CD14-positive monocyte (primary cell): ENCODE measurements around the gene GRAMD2B. TPM values are rescaled to one million over a fixed set of nuclear protein-coding genes. Genes with fewer than 3 reads are reported as not detected.

Source experiments
- DNase-seq, 3 donors: peaks; one replicate each; pipeline ENCODE4 v3.0.0-alpha.2; 2011 to 2022
- H2AFZ ChIP-seq: 2 replicates; pipeline ENCODE4 v1.6.0; 2012; ENCODE audit warnings: mild to moderate bottlenecking, low read depth, low read length, inconsistent platforms; ENCODE audit not compliant: insufficient read depth, poor library complexity, severe bottlenecking
- H3K27ac ChIP-seq, 2 donors: 1 replicate in 1 of 2; 2 replicates in 1 of 2; pipeline ENCODE4 v1.5.1; 2012 to 2013; ENCODE audit warnings: low read length in 2 of 2, control low read depth in 1 of 2, inconsistent platforms in 1 of 2, low read depth in 1 of 2, mild to moderate bottlenecking in 1 of 2
- H3K27me3 ChIP-seq, 2 donors: one replicate each; pipeline versions ENCODE4 v1.6.0 to v1.6.1; 2011 to 2013; ENCODE audit warnings: low read length in 2 of 2; ENCODE audit not compliant: control insufficient read depth in 2 of 2, insufficient read depth in 2 of 2
- H3K36me3 ChIP-seq, 2 donors: replicated peaks in 1 of 2; 1 replicate in 1 of 2; 2 replicates in 1 of 2; pipeline versions ENCODE4 v1.5.1 to v1.6.1; 2012 to 2013; ENCODE audit warnings: low read length in 2 of 2, control low read depth in 1 of 2, inconsistent platforms in 1 of 2, mild to moderate bottlenecking in 1 of 2; ENCODE audit not compliant: insufficient read depth in 2 of 2, control insufficient read depth in 1 of 2
- H3K4me1 ChIP-seq, 2 donors: 1 replicate in 1 of 2; 2 replicates in 1 of 2; pipeline versions ENCODE4 v1.5.1 to v1.6.1; 2012 to 2013; ENCODE audit warnings: low read length in 2 of 2, control low read depth in 1 of 2, inconsistent platforms in 1 of 2, mild to moderate bottlenecking in 1 of 2, moderate library complexity in 1 of 2; ENCODE audit not compliant: insufficient read depth in 2 of 2, control insufficient read depth in 1 of 2
- H3K4me2 ChIP-seq: replicated peaks from 2 replicates; pipeline ENCODE3; 2012; ENCODE audit warnings: low read length, moderate library complexity, mild to moderate bottlenecking; ENCODE audit not compliant: poor library complexity, severe bottlenecking; ENCODE audit errors: extremely low read depth
- H3K4me3 ChIP-seq, 3 experiments: fragments of 200-600 bp in 1 of 3; sonication (generic) in 1 of 3; replicated peaks in 1 of 3; 1 replicate in 2 of 3; 2 replicates in 1 of 3; pipeline ENCODE4 v1.5.1; 2011 to 2013; ENCODE audit warnings: low read length in 3 of 3, mild to moderate bottlenecking in 3 of 3, control low read depth in 2 of 3, low read depth in 2 of 3, inconsistent platforms in 1 of 3, moderate library complexity in 1 of 3
- H3K79me2 ChIP-seq: 2 replicates; pipeline ENCODE4 v1.6.0; 2012; ENCODE audit warnings: mild to moderate bottlenecking, control low read depth, inconsistent platforms, low read length, moderate library complexity; ENCODE audit not compliant: insufficient read depth
- H3K9ac ChIP-seq: 2 replicates; pipeline ENCODE4 v1.6.0; 2017; ENCODE audit warnings: low read length, mild to moderate bottlenecking; ENCODE audit not compliant: insufficient read depth, poor library complexity, severe bottlenecking
- H3K9me3 ChIP-seq, 2 donors: replicated peaks in 1 of 2; 1 replicate in 1 of 2; 2 replicates in 1 of 2; pipeline versions ENCODE4 v1.5.1 to v1.6.1; 2012 to 2013; ENCODE audit warnings: low read length in 2 of 2, control low read depth in 1 of 2; ENCODE audit not compliant: control insufficient read depth in 1 of 2, insufficient read depth in 1 of 2
- H4K20me1 ChIP-seq: 2 replicates; pipeline ENCODE4 v1.6.0; 2012; ENCODE audit warnings: mild to moderate bottlenecking, low read length, control low read depth, moderate library complexity; ENCODE audit not compliant: insufficient read depth
- H3K27ac Mint-ChIP-seq, 7 donors: one replicate each; pipeline ENCODE4 v1.8.0; 2020; ENCODE audit warnings: mild to moderate bottlenecking in 7 of 7, mixed read lengths in 7 of 7, moderate library complexity in 6 of 7, inconsistent platforms in 2 of 7
- H3K27me3 Mint-ChIP-seq, 3 donors: one replicate each; pipeline ENCODE4 v1.8.0; 2021 to 2022; ENCODE audit warnings: low read depth in 3 of 3, mild to moderate bottlenecking in 3 of 3, mixed read lengths in 3 of 3, moderate library complexity in 3 of 3, inconsistent platforms in 1 of 3
- H3K36me3 Mint-ChIP-seq, 2 donors: one replicate each; pipeline ENCODE4 v1.8.0; 2020; ENCODE audit warnings: mixed read lengths in 2 of 2, inconsistent platforms in 1 of 2, mild to moderate bottlenecking in 1 of 2
- H3K4me1 Mint-ChIP-seq: one replicate; pipeline ENCODE4 v1.8.0; 2020; ENCODE audit warnings: mild to moderate bottlenecking, mixed read lengths
- H3K4me3 Mint-ChIP-seq, 2 donors: one replicate each; pipeline ENCODE4 v1.8.0; 2020; ENCODE audit warnings: mild to moderate bottlenecking in 2 of 2, mixed read lengths in 2 of 2, moderate library complexity in 1 of 2
- H3K9me3 Mint-ChIP-seq, 7 donors: one replicate each; pipeline ENCODE4 v1.8.0; 2020 to 2022; ENCODE audit warnings: mixed read lengths in 7 of 7, mild to moderate bottlenecking in 6 of 7, moderate library complexity in 6 of 7, inconsistent platforms in 2 of 7
- WGBS: methylation state at CpG from one replicate; pipeline ENCODE4 v1.1.5; 2013; ENCODE audit warnings: missing lambda C conversion rate; ENCODE audit not compliant: insufficient coverage; 5-methylcytosine and 5-hydroxymethylcytosine counted together
- intact Hi-C, 2 donors: fragments of 100-400 bp; cut with micrococcal nuclease; formaldehyde crosslinking; loops; one replicate each; pipeline versions ENCODE4 v1.15.0 to v1.15.1; 2023
- polyA plus RNA-seq, 3 donors: library from polyadenylated mRNA; depleted of rRNA in 1 of 3; unstranded in 2 of 3; stranded (reverse) in 1 of 3; fragments of 300-500 nt in 2 of 3; fragments of >200 nt in 1 of 3; fragmentation: Illumina TruSeq in 2 of 3; gene quantifications; 1 replicate in 2 of 3; 2 replicates in 1 of 3; pipeline ENCODE4 v1.2.3, GENCODE V29; 2012 to 2021
- TF ChIP-seq, protein P1 (sequence below): fragments of 200-600 bp; IDR thresholded peaks from one replicate; pipeline ENCODE4 v1.8.0; 2022; ENCODE audit warnings: antibody characterized with exemption, mild to moderate bottlenecking

GRAMD2B gene
- polyA plus RNA-seq, 3 donors: 0.79 to 1.2 (median 1.1) TPM

DNA sequence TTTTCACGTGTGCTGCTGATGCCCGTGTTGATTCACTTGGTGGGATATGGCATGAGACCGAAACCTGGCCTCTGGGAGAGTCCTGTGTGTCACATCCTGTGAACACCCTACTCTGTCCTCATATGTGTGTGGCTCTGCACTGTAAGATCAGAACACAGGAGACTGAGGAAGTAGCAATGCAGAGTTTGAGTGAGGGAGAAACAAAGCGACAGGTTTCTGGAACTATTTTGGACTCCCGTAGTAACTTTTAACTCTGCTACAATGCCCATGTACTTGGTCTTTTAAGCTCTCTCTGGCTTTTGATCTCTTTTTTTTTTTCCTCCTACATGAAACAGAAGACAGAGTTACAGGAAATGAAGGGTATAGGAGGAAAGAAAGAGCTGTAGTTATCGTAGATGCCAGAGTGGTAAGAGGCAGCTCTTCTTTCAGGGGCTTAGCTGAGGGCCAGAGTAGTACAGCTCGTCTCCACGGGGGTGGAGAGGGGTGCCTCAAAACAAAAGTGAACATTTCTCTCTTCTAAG lies 26.6 kb downstream of the GRAMD2B start:
- Mint-ChIP-seq H3K27me3 (peaks cover 0 to 2% (median 2%) of the 10 kb centered on the region in 3 donors), H3K9me3 (peaks cover 0 to 1% (median 0%) of the 10 kb centered on the region in 7 donors), H3K4me1 (peaks cover 18% of the 10 kb centered on the region), H3K27ac (peak overlapping the region in 1 of 7 donors; percentile 65), H3K36me3 (no peaks in the 10 kb centered on the region), H3K4me3 (peak overlapping the region in 1 of 2 donors; percentile 25)
- H3K9me3 ChIP-seq: no peaks in the 10 kb centered on the region
- no peak overlapping the region for H3K4me3 ChIP-seq
- WGBS: 73% methylated on average over 2 of the region's 8 CpGs
- no peaks in the 10 kb centered on the region for H3K4me1 ChIP-seq
- no peaks in the 10 kb centered on the region for H4K20me1 ChIP-seq
- H3K9ac ChIP-seq: no peak overlapping the region
- H3K36me3 ChIP-seq: no peaks in the 10 kb centered on the region
- H3K27me3 ChIP-seq: no peaks in the 10 kb centered on the region
- TF ChIP-seq, protein P1, sequence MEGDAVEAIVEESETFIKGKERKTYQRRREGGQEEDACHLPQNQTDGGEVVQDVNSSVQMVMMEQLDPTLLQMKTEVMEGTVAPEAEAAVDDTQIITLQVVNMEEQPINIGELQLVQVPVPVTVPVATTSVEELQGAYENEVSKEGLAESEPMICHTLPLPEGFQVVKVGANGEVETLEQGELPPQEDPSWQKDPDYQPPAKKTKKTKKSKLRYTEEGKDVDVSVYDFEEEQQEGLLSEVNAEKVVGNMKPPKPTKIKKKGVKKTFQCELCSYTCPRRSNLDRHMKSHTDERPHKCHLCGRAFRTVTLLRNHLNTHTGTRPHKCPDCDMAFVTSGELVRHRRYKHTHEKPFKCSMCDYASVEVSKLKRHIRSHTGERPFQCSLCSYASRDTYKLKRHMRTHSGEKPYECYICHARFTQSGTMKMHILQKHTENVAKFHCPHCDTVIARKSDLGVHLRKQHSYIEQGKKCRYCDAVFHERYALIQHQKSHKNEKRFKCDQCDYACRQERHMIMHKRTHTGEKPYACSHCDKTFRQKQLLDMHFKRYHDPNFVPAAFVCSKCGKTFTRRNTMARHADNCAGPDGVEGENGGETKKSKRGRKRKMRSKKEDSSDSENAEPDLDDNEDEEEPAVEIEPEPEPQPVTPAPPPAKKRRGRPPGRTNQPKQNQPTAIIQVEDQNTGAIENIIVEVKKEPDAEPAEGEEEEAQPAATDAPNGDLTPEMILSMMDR: no peak
- no peaks in the 10 kb centered on the region for H3K79me2 ChIP-seq
- no peak overlapping the region for H3K27ac ChIP-seq
- no peak overlapping the region for H3K4me2 ChIP-seq
- peak in 2 of 3 donors; percentile 3 to 54 for DNase-seq
- intact Hi-C loops: no loop called here
- H2AFZ ChIP-seq: no peak overlapping the region

DNA sequence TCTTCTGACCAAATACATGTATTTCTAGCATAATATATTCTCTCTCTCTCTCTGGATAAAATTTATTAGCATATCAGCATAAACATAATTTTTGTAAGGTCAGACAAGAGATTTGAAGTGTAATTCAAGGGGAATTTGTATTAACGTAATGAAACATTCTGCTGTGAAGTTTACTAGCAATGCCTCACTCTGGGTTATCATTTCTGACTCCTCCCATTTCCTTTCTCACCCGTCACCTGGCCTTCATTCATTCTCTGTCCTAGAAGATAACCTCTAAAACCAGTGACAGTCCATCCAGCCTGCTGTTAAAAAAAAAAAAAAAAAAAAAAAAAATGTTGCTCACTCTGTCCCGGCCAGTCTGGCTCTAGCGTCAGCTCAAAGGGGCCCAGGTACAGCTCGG lies 27.1 kb downstream of the GRAMD2B start:
- H3K9ac ChIP-seq: no peak overlapping the region
- no peaks in the 10 kb centered on the region for H4K20me1 ChIP-seq
- no peaks in the 10 kb centered on the region for H3K79me2 ChIP-seq
- H3K27ac ChIP-seq: no peak overlapping the region
- WGBS: 100% methylated on average over 3 of the region's 5 CpGs
- TF ChIP-seq, protein P1: no peak
- H3K27ac Mint-ChIP-seq: peak overlapping the region in 1 of 7 donors; percentile 53
- no peak for DNase-seq
- no peaks in the 10 kb centered on the region for H3K27me3 ChIP-seq
- H3K4me1 Mint-ChIP-seq: peaks cover 18% of the 10 kb centered on the region
- H3K4me3 ChIP-seq: no peak overlapping the region
- H3K4me3 Mint-ChIP-seq: no peak overlapping the region
- no peaks in the 10 kb centered on the region for H3K4me1 ChIP-seq
- no peaks in the 10 kb centered on the region for H3K36me3 ChIP-seq
- H2AFZ ChIP-seq: no peak overlapping the region
- no peaks in the 10 kb centered on the region for H3K9me3 ChIP-seq
- H3K27me3 Mint-ChIP-seq: peaks cover 0 to 2% (median 2%) of the 10 kb centered on the region in 3 donors
- H3K4me2 ChIP-seq: no peak overlapping the region
- H3K36me3 Mint-ChIP-seq: no peaks in the 10 kb centered on the region
- H3K9me3 Mint-ChIP-seq: no peaks in the 10 kb centered on the region
- intact Hi-C loops: no loop called here
